ENCODE data around the gene S100A8. TPM values are rescaled to one million over a fixed set of nuclear protein-coding genes. Genes with fewer than 3 reads are reported as not detected.

Gene S100A8
- 100 to 1,000 TPM in 1 of 4 donors, 10 to 100 TPM in 2, not detected in 1; 14.2 to 103 (median 32.1) TPM for total RNA-seq
- 100 to 1,000 TPM in 1 of 3 donors, 10 to 100 TPM in 2; 68.8 to 109 (median 95.7) TPM for polyA plus RNA-seq

GRCh38 chr1:153390938-153391710 is at the start of gene S100A8:
TSS of gene S100A8 (minus strand) at chr1:153391073. CDS start at chr1:153390535, 538 bp downstream.
- 48 to 74% methylated on average over 7 of the region's 7 CpGs for WGBS, 2 donors
- Histone ChIP-seq H3K4me1 (no peaks in the 10 kb centered on the region), H3K27me3 (no peaks in the 10 kb centered on the region), H3K27ac (no peak within 1 kb of the TSS), H3K36me3 (no peaks in the 10 kb centered on the region), H3K4me3 (no peak within 1 kb of the TSS), H3K9me3 (no peaks in the 10 kb centered on the region)
- TF ChIP-seq CTCF (IDR thresholded peaks at IDR 0.05), result no peak
- no peak for TF ChIP-seq POLR2A (IDR thresholded peaks at IDR 0.05)
- TF ChIP-seq EP300 (IDR thresholded peaks at IDR 0.05), result no peak
- TF ChIP-seq POLR2AphosphoS5 (IDR thresholded peaks at IDR 0.05), result no peak
- intact Hi-C loops (cut with DNase I), result no loop called here
- DNase-seq, result peak; percentile 74

- Histone ChIP-seq H3K9me3 (no peaks in the 10 kb centered on the region), H3K27me3 (peaks cover 0 to 7% (median 0%) of the 10 kb centered on the region in 3 donors), H3K4me3 (no peak overlapping the region), H3K27ac (no peak overlapping the region), H3K4me1 (no peaks in the 10 kb centered on the region), H3K36me3 (no peaks in the 10 kb centered on the region)
- DNase-seq, result no peak
- no peak for TF ChIP-seq EP300 (IDR thresholded peaks at IDR 0.05)
- TF ChIP-seq POLR2AphosphoS5 (IDR thresholded peaks at IDR 0.05), result no peak
- TF ChIP-seq POLR2A (IDR thresholded peaks at IDR 0.05), result no peak
- TF ChIP-seq CTCF (IDR thresholded peaks at IDR 0.05), result no peak
- intact Hi-C loops (cut with DNase I), result no loop called here
Observed at GRCh38 chr1:153439273-153439672, 48.4 kb upstream of the S100A8 start.

- intact Hi-C loops (cut with DNase I), result no loop called here
- Histone ChIP-seq H3K9me3 (no peaks in the 10 kb centered on the region), H3K4me3 (no peak overlapping the region), H3K27me3 (no peaks in the 10 kb centered on the region), H3K36me3 (no peaks in the 10 kb centered on the region), H3K4me1 (no peaks in the 10 kb centered on the region), H3K27ac (no peak overlapping the region)
- no peak for DNase-seq
- 68 to 76% methylated on average over 7 of the region's 7 CpGs for WGBS, 2 donors
- no peak for TF ChIP-seq EP300 (IDR thresholded peaks at IDR 0.05)
- no peak for TF ChIP-seq POLR2AphosphoS5 (IDR thresholded peaks at IDR 0.05)
- no peak for TF ChIP-seq CTCF (IDR thresholded peaks at IDR 0.05)
Observed at GRCh38 chr1:153438599-153438998, 47.7 kb upstream of the S100A8 start.

GRCh38 chr1:153437236-153437635 is 46.4 kb upstream of the S100A8 start:
- H3K27ac ChIP-seq, result no peak overlapping the region
- 86 to 88% methylated on average over 4 of the region's 4 CpGs for WGBS, 2 donors
- no peaks in the 10 kb centered on the region for H3K4me1 ChIP-seq
- H3K9me3 ChIP-seq, result no peaks in the 10 kb centered on the region
- no peak overlapping the region for H3K4me3 ChIP-seq
- no peaks in the 10 kb centered on the region for H3K36me3 ChIP-seq
- no peaks in the 10 kb centered on the region for H3K27me3 ChIP-seq
- TF ChIP-seq CTCF (IDR thresholded peaks at IDR 0.05) (no peak), POLR2A (IDR thresholded peaks at IDR 0.05) (no peak), POLR2AphosphoS5 (IDR thresholded peaks at IDR 0.05) (no peak)
- no peak for DNase-seq
- intact Hi-C loops (cut with DNase I), result no loop called here
